ENCODE measurements around the gene DUSP19. TPM values are rescaled to one million over a fixed set of nuclear protein-coding genes. Genes with fewer than 3 reads are reported as not detected.

Gene DUSP19
- total and polyA plus RNA-seq, 2 of the 13 experiments (the other 11 are each of a cell fraction or from before 2014, with no cell fraction given) = 1.3 to 1.9 TPM

DNA sequence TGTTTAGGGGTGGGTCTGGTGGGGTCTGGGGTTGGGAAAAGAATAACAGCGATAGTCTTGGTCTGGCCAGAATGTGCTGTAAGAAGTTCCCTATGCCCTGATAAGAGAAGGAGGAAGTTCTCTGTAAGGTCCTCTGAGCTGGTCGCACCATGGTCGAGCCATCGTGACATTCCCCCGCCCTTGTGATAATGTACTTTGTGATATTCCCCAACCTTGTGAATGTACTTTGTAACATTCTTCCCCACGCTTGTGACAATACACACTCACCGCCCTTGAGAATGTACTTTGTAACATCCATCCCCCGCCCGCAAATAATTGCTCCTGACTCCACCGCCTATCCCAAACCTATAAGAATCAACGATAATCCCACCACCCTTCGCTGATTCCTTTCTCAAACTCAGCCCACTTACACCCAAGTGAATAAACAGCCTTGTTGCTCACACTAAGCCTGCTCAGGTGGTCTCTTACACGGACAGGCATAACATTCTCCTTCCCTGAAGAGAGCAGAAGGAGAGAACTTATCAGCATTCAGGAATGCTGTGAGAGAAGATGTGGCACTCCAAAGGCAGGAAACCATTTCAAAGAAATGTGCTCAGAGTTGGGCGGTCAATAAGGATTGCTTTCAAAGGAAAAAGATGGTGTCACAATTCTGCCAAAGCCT lies 17.8 kb upstream of the DUSP19 start (continued):
- TF ChIP-seq, protein P1, sequence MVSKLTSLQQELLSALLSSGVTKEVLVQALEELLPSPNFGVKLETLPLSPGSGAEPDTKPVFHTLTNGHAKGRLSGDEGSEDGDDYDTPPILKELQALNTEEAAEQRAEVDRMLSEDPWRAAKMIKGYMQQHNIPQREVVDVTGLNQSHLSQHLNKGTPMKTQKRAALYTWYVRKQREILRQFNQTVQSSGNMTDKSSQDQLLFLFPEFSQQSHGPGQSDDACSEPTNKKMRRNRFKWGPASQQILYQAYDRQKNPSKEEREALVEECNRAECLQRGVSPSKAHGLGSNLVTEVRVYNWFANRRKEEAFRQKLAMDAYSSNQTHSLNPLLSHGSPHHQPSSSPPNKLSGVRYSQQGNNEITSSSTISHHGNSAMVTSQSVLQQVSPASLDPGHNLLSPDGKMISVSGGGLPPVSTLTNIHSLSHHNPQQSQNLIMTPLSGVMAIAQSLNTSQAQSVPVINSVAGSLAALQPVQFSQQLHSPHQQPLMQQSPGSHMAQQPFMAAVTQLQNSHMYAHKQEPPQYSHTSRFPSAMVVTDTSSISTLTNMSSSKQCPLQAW (CRISPR knock-in tag; IDR thresholded peaks at IDR 0.05) = peak; percentile 65
- peak; percentile 79 for TF ChIP-seq TEAD3 (CRISPR knock-in tag; optimal IDR thresholded peaks at IDR 0.05; ENCODE audit: borderline replicate concordance)
- TF ChIP-seq ZNF883 (CRISPR knock-in tag; IDR thresholded peaks at IDR 0.05; ENCODE audit: not compliant biosample characterization) = no peak
- no peak for TF ChIP-seq FOXJ3 (CRISPR knock-in tag; IDR thresholded peaks at IDR 0.05; ENCODE audit: borderline replicate concordance)
- TF ChIP-seq, protein P2, sequence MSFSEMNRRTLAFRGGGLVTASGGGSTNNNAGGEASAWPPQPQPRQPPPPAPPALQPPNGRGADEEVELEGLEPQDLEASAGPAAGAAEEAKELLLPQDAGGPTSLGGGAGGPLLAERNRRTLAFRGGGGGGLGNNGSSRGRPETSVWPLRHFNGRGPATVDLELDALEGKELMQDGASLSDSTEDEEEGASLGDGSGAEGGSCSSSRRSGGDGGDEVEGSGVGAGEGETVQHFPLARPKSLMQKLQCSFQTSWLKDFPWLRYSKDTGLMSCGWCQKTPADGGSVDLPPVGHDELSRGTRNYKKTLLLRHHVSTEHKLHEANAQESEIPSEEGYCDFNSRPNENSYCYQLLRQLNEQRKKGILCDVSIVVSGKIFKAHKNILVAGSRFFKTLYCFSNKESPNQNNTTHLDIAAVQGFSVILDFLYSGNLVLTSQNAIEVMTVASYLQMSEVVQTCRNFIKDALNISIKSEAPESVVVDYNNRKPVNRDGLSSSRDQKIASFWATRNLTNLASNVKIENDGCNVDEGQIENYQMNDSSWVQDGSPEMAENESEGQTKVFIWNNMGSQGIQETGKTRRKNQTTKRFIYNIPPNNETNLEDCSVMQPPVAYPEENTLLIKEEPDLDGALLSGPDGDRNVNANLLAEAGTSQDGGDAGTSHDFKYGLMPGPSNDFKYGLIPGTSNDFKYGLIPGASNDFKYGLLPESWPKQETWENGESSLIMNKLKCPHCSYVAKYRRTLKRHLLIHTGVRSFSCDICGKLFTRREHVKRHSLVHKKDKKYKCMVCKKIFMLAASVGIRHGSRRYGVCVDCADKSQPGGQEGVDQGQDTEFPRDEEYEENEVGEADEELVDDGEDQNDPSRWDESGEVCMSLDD (CRISPR knock-in tag; IDR thresholded peaks at IDR 0.05; ENCODE audit: borderline replicate concordance) = no peak
- TF ChIP-seq POGZ (CRISPR knock-in tag; IDR thresholded peaks at IDR 0.05) = peak; percentile 50
- no peak for TF ChIP-seq CBX2 (IDR thresholded peaks at IDR 0.05; ENCODE audit: low read depth, low read length)
- TF ChIP-seq CBX2 (CRISPR knock-in tag; IDR thresholded peaks at IDR 0.05; ENCODE audit: low read depth) = no peak
- TF ChIP-seq CREB1 (IDR thresholded peaks at IDR 0.05) = no peak
- no peak for TF ChIP-seq CREB1 (CRISPR knock-in tag; IDR thresholded peaks at IDR 0.05)
- TF ChIP-seq NFKB2 (CRISPR knock-in tag; IDR thresholded peaks at IDR 0.05; ENCODE audit: borderline replicate concordance) = no peak
- no peak for TF ChIP-seq KLF9 (CRISPR knock-in tag; IDR thresholded peaks at IDR 0.05; ENCODE audit: low read depth)
- TF ChIP-seq ZFP36L1 (CRISPR knock-in tag; IDR thresholded peaks at IDR 0.05) = no peak
- TF ChIP-seq HDAC1 (CRISPR knock-in tag; IDR thresholded peaks at IDR 0.05) = peak; percentile 67; the same call in 1 of the 2 replicates
- TF ChIP-seq, protein P3, sequence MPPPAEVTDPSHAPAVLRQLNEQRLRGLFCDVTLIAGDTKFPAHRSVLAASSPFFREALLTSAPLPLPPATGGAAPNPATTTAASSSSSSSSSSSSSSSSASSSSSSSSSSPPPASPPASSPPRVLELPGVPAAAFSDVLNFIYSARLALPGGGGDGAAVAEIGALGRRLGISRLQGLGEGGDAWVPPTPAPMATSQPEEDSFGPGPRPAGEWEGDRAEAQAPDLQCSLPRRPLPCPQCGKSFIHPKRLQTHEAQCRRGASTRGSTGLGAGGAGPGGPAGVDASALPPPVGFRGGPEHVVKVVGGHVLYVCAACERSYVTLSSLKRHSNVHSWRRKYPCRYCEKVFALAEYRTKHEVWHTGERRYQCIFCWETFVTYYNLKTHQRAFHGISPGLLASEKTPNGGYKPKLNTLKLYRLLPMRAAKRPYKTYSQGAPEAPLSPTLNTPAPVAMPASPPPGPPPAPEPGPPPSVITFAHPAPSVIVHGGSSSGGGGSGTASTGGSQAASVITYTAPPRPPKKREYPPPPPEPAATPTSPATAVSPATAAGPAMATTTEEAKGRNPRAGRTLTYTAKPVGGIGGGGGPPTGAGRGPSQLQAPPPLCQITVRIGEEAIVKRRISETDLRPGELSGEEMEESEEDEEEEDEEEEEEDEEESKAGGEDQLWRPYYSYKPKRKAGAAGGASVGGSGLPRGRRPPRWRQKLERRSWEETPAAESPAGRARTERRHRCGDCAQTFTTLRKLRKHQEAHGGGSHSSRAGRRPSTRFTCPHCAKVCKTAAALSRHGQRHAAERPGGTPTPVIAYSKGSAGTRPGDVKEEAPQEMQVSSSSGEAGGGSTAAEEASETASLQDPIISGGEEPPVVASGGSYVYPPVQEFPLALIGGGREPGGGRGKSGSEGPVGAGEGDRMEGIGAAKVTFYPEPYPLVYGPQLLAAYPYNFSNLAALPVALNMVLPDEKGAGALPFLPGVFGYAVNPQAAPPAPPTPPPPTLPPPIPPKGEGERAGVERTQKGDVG (CRISPR knock-in tag; IDR thresholded peaks at IDR 0.05; ENCODE audit: borderline replicate concordance) = no peak
- TF ChIP-seq ZMYM4 (CRISPR knock-in tag; IDR thresholded peaks at IDR 0.05) = peak; percentile 38; the same call in 1 of the 2 replicates
- TF ChIP-seq ZSCAN9 (CRISPR knock-in tag; IDR thresholded peaks at IDR 0.05; ENCODE audit: borderline replicate concordance) = no peak
- no peak for TF ChIP-seq CCDC6 (CRISPR knock-in tag; IDR thresholded peaks at IDR 0.05)
- TF ChIP-seq, protein P4, sequence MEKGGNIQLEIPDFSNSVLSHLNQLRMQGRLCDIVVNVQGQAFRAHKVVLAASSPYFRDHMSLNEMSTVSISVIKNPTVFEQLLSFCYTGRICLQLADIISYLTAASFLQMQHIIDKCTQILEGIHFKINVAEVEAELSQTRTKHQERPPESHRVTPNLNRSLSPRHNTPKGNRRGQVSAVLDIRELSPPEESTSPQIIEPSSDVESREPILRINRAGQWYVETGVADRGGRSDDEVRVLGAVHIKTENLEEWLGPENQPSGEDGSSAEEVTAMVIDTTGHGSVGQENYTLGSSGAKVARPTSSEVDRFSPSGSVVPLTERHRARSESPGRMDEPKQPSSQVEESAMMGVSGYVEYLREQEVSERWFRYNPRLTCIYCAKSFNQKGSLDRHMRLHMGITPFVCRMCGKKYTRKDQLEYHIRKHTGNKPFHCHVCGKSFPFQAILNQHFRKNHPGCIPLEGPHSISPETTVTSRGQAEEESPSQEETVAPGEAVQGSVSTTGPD (CRISPR knock-in tag; IDR thresholded peaks at IDR 0.05) = no peak
- TF ChIP-seq SP1 (IDR thresholded peaks at IDR 0.05) = no peak
- no peak for TF ChIP-seq SP1 (CRISPR knock-in tag; IDR thresholded peaks at IDR 0.05)
- no peak for TF ChIP-seq ZSCAN20 (CRISPR knock-in tag; IDR thresholded peaks at IDR 0.05; ENCODE audit: borderline replicate concordance)
- TF ChIP-seq BHLHE40 (IDR thresholded peaks at IDR 0.05; ENCODE audit: low read length) = no peak
